Measurements from ENCODE around the gene GYPC. TPM values are rescaled to one million over a fixed set of nuclear protein-coding genes. Genes with fewer than 3 reads are reported as not detected.

Gene GYPC
- total RNA-seq, 1 experiment from 2014 or later, result 28.1 TPM

DNA sequence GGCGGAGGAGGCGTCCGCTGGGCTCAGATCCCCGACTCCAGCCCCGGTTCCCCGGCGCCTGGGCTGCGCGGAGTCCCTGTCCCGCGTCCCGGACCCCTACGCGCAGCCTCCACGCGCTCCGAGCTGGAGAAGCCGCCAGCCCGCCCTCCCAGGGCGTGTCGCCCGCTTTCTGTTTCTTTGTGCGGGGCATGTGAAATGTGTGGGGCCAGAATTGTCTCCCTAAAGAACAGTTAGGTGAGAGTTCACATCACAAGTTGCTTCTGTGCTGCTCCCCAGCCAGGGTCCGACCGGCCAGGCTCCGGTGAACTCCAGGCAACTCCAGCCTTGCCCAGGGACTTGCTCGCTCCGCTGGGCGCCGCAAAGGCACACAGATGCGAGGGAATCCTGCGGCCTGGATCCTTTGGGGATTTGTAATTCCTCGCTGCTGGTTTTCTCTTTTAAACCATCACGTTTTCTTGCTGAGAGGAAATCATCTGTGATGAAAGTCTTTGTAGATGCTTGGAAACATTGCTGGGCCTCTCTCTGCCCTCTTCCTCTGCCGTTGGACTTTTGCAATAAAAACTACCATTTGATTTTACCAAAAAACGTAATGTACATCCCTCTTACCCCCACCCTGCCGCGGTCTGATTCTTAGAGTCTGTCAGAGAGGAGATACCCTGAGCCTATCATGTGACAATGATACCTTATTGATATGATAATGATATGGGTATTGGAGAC is 631 bp downstream of the GYPC start:
- DNase-seq (ENCODE audit: low spot score), result peak; percentile 49
- peak; percentile 24 for ATAC-seq
- CTCF ChIA-PET, result interaction anchor here (1.1 to 2.0 kb wide), 2 partner anchors 120 to 315 kb away, joined by 3 to 7 read pairs; no protein-coding TSS in a partner anchor

DNA sequence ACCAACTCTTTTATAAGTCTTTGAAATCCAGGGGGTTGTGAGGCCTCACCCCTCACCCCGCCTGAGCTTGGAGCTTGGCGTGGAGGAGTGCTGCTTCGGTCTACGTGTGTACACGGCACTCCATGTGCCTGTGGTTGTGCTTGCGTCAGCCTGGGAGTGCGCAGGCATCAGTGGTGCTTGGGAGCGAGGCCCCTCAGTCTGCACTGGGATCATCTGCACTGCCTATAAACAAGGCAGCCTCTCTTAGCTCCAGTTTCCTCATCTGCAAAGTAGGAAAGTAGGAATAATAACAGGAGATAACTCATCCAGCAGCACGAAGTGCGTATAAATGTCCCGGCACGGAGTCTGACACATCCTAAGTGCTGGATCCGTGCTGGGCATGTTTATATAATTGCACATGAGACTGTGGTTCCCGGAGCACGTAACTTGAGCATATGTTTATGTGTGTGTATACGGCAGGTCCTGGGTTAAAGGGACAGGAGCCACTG is 1.2 kb downstream of the GYPC start:
- Mint-ChIP-seq H3K27ac (peak overlapping the region; percentile 68), H3K4me3 (peak overlapping the region; percentile 79), H3K27me3 (ENCODE audit: low read depth) (peaks cover 19% of the 10 kb centered on the region), H3K9me3 (no peaks in the 10 kb centered on the region), H3K4me1 (peaks cover 45% of the 10 kb centered on the region), H3K36me3 (no peaks in the 10 kb centered on the region)
- TF ChIP-seq IRF2 (CRISPR knock-in tag; IDR thresholded peaks at IDR 0.05; ENCODE audit: borderline replicate concordance, low read depth) (no peak), TCF7 (CRISPR knock-in tag; IDR thresholded peaks at IDR 0.05; ENCODE audit: low read depth) (no peak), NR1H2 (CRISPR knock-in tag; IDR thresholded peaks at IDR 0.05) (no peak), GTF2I (CRISPR knock-in tag; conservative IDR thresholded peaks at IDR 0.05) (no peak)
- TF ChIP-seq, protein P1, sequence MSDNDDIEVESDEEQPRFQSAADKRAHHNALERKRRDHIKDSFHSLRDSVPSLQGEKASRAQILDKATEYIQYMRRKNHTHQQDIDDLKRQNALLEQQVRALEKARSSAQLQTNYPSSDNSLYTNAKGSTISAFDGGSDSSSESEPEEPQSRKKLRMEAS (CRISPR knock-in tag; IDR thresholded peaks at IDR 0.05), result peak; percentile 89
- TF ChIP-seq, protein P2, sequence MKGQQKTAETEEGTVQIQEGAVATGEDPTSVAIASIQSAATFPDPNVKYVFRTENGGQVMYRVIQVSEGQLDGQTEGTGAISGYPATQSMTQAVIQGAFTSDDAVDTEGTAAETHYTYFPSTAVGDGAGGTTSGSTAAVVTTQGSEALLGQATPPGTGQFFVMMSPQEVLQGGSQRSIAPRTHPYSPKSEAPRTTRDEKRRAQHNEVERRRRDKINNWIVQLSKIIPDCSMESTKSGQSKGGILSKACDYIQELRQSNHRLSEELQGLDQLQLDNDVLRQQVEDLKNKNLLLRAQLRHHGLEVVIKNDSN (CRISPR knock-in tag; IDR thresholded peaks at IDR 0.05), result peak; percentile 57; the same call in 1 of the 2 replicates
- ChIA-PET POLR2A (no interaction called here), CTCF (interaction anchor here (1.1 to 2.0 kb wide), 3 partner anchors 24 to 315 kb away, joined by 3 to 7 read pairs (median 3); no protein-coding TSS in a partner anchor)
- peak; percentile 27 for DNase-seq (ENCODE audit: low spot score)
- peak; percentile 19 for ATAC-seq

More for the DNA sequence above, 631 bp downstream of the GYPC start:
- POLR2A ChIA-PET, result no interaction called here
- TF ChIP-seq NR1H2 (CRISPR knock-in tag; IDR thresholded peaks at IDR 0.05) (no peak), PRRX2 (CRISPR knock-in tag; IDR thresholded peaks at IDR 0.05) (no peak), IRF2 (CRISPR knock-in tag; IDR thresholded peaks at IDR 0.05; ENCODE audit: borderline replicate concordance, low read depth) (no peak), FOXP1 (CRISPR knock-in tag; IDR thresholded peaks at IDR 0.05; ENCODE audit: borderline replicate concordance) (no peak), FOXJ3 (CRISPR knock-in tag; IDR thresholded peaks at IDR 0.05; ENCODE audit: borderline replicate concordance) (no peak), TP53 (CRISPR knock-in tag; IDR thresholded peaks at IDR 0.05) (no peak), RELA (CRISPR knock-in tag; IDR thresholded peaks at IDR 0.05; ENCODE audit: borderline replicate concordance) (no peak), FOXK1 (CRISPR knock-in tag; IDR thresholded peaks at IDR 0.05) (peak; percentile 19; the same call in 1 of the 2 replicates), CBFB (CRISPR knock-in tag; IDR thresholded peaks at IDR 0.05; ENCODE audit: low read depth) (no peak), EMX1 (CRISPR knock-in tag; IDR thresholded peaks at IDR 0.05) (no peak)
- TF ChIP-seq, protein P3, sequence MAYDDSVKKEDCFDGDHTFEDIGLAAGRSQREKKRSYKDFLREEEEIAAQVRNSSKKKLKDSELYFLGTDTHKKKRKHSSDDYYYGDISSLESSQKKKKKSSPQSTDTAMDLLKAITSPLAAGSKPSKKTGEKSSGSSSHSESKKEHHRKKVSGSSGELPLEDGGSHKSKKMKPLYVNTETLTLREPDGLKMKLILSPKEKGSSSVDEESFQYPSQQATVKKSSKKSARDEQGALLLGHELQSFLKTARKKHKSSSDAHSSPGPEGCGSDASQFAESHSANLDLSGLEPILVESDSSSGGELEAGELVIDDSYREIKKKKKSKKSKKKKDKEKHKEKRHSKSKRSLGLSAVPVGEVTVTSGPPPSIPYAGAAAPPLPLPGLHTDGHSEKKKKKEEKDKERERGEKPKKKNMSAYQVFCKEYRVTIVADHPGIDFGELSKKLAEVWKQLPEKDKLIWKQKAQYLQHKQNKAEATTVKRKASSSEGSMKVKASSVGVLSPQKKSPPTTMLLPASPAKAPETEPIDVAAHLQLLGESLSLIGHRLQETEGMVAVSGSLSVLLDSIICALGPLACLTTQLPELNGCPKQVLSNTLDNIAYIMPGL (CRISPR knock-in tag; IDR thresholded peaks at IDR 0.05), result peak; percentile 43; the same call in 1 of the 2 replicates
- TF ChIP-seq, protein P4, sequence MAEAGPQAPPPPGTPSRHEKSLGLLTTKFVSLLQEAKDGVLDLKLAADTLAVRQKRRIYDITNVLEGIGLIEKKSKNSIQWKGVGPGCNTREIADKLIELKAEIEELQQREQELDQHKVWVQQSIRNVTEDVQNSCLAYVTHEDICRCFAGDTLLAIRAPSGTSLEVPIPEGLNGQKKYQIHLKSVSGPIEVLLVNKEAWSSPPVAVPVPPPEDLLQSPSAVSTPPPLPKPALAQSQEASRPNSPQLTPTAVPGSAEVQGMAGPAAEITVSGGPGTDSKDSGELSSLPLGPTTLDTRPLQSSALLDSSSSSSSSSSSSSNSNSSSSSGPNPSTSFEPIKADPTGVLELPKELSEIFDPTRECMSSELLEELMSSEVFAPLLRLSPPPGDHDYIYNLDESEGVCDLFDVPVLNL (CRISPR knock-in tag; IDR thresholded peaks at IDR 0.05; ENCODE audit: borderline replicate concordance, low read depth), result no peak
- TF ChIP-seq, protein P5, sequence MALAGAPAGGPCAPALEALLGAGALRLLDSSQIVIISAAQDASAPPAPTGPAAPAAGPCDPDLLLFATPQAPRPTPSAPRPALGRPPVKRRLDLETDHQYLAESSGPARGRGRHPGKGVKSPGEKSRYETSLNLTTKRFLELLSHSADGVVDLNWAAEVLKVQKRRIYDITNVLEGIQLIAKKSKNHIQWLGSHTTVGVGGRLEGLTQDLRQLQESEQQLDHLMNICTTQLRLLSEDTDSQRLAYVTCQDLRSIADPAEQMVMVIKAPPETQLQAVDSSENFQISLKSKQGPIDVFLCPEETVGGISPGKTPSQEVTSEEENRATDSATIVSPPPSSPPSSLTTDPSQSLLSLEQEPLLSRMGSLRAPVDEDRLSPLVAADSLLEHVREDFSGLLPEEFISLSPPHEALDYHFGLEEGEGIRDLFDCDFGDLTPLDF (CRISPR knock-in tag; IDR thresholded peaks at IDR 0.05), result no peak
- TF ChIP-seq, protein P6, sequence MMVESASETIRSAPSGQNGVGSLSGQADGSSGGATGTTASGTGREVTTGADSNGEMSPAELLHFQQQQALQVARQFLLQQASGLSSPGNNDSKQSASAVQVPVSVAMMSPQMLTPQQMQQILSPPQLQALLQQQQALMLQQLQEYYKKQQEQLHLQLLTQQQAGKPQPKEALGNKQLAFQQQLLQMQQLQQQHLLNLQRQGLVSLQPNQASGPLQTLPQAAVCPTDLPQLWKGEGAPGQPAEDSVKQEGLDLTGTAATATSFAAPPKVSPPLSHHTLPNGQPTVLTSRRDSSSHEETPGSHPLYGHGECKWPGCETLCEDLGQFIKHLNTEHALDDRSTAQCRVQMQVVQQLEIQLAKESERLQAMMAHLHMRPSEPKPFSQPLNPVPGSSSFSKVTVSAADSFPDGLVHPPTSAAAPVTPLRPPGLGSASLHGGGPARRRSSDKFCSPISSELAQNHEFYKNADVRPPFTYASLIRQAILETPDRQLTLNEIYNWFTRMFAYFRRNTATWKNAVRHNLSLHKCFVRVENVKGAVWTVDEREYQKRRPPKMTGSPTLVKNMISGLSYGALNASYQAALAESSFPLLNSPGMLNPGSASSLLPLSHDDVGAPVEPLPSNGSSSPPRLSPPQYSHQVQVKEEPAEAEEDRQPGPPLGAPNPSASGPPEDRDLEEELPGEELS (CRISPR knock-in tag; IDR thresholded peaks at IDR 0.05), result no peak
- TF ChIP-seq, protein P7, sequence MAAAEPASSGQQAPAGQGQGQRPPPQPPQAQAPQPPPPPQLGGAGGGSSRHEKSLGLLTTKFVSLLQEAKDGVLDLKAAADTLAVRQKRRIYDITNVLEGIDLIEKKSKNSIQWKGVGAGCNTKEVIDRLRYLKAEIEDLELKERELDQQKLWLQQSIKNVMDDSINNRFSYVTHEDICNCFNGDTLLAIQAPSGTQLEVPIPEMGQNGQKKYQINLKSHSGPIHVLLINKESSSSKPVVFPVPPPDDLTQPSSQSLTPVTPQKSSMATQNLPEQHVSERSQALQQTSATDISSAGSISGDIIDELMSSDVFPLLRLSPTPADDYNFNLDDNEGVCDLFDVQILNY (CRISPR knock-in tag; IDR thresholded peaks at IDR 0.05), result no peak
- H3K4me1 Mint-ChIP-seq, result peaks cover 45% of the 10 kb centered on the region
- H3K36me3 Mint-ChIP-seq, result no peaks in the 10 kb centered on the region
- H3K4me3 Mint-ChIP-seq, result peak overlapping the region; percentile 79
- H3K9me3 Mint-ChIP-seq, result peaks cover 1% of the 10 kb centered on the region
- H3K27me3 Mint-ChIP-seq (ENCODE audit: low read depth), result peaks cover 19% of the 10 kb centered on the region
- H3K27ac Mint-ChIP-seq, result peak overlapping the region; percentile 68; the same call in 1 of the 2 replicates
